Bronchial epithelial cell (primary cell): Measurements from ENCODE around the gene HDGF. TPM values are rescaled to one million over a fixed set of nuclear protein-coding genes. Genes with fewer than 3 reads are reported as not detected.
A peak's percentile ranks its signal among the peaks of the same experiment; 100 is the strongest.

Experiments
- DNase-seq: peaks from one replicate; pipeline ENCODE4 v3.0.0-alpha.2; 2010; ENCODE audit warnings: low read depth
- FAIRE-seq: peaks from 2 replicates; lab custom pipeline; 2011; peaks lifted over from hg19 to GRCh38; lab: Jason Lieb, UNC
- H3K27me3 ChIP-seq: 2 replicates; pipeline ENCODE4 v1.5.1; 2011; ENCODE audit warnings: low read length; ENCODE audit not compliant: control insufficient read depth, insufficient read depth
- H3K36me3 ChIP-seq: 2 replicates; pipeline ENCODE4 v1.5.1; 2011; ENCODE audit warnings: low read length; ENCODE audit not compliant: control insufficient read depth, insufficient read depth
- H3K4me3 ChIP-seq: 2 replicates; pipeline ENCODE4 v1.5.1; 2011; ENCODE audit warnings: mild to moderate bottlenecking, low read depth, low read length, control low read depth
- total RNA-seq: library from RNA; depleted of rRNA; stranded (reverse); fragments of >200 nt; gene quantifications from 2 replicates; pipeline ENCODE4 v1.2.1, GENCODE V29; 2014
- TF ChIP-seq, protein P1 (sequence below): IDR thresholded peaks from 2 replicates; pipeline ENCODE4 v1.5.1; 2011; ENCODE audit warnings: mild to moderate bottlenecking, moderate library complexity, low read length, control low read depth, inconsistent platforms; ENCODE audit not compliant: insufficient read depth, severe bottlenecking

Gene HDGF
- total RNA-seq, 1 donor from 2014 or later: 163 TPM

DNA sequence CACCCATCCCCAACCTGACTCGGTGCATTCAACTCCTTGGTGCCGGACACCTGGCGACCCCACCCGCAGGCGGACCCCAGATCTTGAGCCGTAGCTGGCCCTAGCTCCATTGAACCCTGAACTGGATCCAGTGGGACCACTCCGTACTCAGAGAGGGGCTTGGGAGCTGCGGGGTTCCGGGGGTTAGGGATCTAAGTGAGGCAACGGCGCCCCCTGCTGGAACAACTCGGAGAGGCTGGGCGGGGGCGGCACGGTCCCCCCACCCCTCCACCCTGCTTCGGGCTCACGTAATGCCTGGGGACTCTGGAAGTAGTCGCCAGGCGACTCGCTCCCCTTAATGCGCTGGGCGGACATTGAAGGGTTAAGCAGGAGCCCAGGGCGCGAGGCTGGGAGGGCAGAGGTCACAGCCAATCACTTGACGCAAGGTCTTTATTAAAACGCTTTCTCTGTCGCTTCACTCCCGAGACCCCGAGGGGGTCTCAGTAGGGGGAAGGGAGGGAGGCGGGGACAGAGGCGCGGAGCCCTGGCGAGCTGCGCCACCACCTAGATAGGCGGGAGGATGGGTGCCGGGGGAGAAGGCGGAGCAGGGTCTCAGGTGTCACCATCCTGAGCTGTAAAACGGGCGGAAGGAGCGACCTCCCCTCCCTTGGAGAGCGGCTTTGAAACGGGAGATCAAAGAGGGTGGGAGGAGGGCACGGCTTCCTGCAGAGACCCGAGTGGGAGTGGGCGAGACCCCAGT is 45.4 kb downstream of the HDGF start:
- no peaks in the 10 kb centered on the region for H3K27me3 ChIP-seq
- H3K4me3 ChIP-seq: peak overlapping the region; percentile 60
- H3K36me3 ChIP-seq: peaks cover 5% of the 10 kb centered on the region
- TF ChIP-seq, protein P1, sequence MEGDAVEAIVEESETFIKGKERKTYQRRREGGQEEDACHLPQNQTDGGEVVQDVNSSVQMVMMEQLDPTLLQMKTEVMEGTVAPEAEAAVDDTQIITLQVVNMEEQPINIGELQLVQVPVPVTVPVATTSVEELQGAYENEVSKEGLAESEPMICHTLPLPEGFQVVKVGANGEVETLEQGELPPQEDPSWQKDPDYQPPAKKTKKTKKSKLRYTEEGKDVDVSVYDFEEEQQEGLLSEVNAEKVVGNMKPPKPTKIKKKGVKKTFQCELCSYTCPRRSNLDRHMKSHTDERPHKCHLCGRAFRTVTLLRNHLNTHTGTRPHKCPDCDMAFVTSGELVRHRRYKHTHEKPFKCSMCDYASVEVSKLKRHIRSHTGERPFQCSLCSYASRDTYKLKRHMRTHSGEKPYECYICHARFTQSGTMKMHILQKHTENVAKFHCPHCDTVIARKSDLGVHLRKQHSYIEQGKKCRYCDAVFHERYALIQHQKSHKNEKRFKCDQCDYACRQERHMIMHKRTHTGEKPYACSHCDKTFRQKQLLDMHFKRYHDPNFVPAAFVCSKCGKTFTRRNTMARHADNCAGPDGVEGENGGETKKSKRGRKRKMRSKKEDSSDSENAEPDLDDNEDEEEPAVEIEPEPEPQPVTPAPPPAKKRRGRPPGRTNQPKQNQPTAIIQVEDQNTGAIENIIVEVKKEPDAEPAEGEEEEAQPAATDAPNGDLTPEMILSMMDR: peak; percentile 85
- FAIRE-seq: no peak
- no peak for DNase-seq

DNA sequence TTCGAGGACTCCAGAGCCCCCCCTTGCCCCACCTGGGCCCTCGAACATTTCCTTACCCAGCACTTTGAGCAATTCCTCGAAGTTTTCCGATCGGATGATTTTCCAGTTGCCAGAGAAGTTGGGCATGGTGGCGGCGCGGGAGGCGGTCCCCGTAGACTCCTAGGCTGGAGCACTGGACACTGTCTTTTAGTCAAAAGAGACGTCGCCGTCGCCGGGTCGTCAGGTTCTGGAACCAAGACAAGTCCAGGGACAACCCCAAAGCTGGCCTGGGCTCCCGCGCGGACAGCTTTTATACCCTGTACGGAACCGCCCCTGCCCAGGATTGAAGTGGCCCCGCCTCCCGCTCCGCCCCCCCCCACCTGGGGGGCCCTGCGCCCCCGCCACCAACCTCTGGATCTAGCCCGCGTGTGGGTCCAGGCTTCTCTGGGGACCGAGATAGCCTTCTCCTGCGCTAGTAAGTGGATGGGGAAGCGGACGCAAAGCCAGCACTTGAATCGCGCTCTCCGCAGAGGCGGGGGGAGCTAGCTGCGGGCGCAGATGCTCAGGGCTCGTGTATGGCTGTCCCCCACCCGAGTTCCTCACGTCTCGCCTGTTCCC is 46.1 kb downstream of the HDGF start, which contains the start of gene CRABP2:
Gene CRABP2, minus strand, starts transcription at position 263 of the 597 bp plus-strand sequence. Its CDS starts 137 bp downstream, at position 126.
- Histone ChIP-seq H3K36me3 (peaks cover 11% of the 10 kb centered on the region), H3K4me3 (peak within 1 kb of the TSS; percentile 60), H3K27me3 (no peaks in the 10 kb centered on the region)
- FAIRE-seq (no peak), DNase-seq (no peak)
- TF ChIP-seq, protein P1: no peak

DNA sequence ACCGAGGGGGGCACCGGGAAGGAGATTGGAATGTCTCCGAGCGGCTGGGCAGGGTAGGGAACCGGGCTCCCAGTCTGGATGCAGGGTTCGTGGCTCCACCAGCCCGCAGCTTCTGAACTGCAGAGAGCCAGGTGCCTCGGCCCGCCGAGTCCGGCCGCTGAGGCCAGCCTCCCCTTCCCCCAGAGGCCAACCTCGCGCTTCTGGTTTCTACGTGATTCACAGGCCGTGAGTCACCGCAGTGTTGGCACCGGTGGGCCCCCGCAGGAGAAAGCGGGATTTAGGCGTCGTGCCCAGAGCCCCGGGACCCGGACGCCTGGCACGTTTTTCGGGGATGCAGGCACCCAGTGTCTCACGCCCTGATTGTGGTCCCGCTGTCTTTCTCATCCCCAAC is 46.5 kb downstream of the HDGF start:
- H3K27me3 ChIP-seq: no peaks in the 10 kb centered on the region
- H3K36me3 ChIP-seq: peaks cover 15% of the 10 kb centered on the region
- FAIRE-seq (no peak), DNase-seq (peak; percentile 73)
- TF ChIP-seq, protein P1: no peak
- peak overlapping the region; percentile 60 for H3K4me3 ChIP-seq

DNA sequence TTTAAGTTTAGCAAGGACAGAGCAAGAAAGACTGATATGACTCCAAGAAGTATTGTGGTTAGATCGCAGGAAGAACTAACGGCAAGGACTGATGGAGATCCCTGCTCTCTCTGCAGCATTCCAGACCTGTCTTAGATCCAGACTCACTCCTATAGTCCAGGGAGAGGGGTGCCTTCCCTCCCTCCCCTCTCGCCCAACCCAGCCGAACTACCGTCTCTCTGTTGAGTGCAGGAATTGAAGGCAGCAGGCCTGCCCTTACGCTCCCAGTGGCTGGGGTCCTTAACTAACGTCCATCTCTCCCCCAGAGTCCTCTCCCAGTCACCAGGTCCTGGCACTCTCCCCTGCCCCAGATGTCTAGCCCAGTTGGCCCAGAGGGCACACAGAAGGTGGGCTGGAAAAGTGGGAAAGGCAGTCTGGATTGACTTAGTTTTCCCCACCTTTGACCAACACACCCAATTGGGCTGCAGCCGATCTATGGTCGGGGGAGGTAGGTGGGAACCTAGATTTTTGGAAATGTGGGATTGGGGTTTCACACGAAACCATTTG is 47.2 kb downstream of the HDGF start:
- FAIRE-seq (no peak), DNase-seq (no peak)
- TF ChIP-seq, protein P1: no peak
- Histone ChIP-seq H3K4me3 (peak overlapping the region; percentile 60), H3K27me3 (no peaks in the 10 kb centered on the region), H3K36me3 (peaks cover 17% of the 10 kb centered on the region)

DNA sequence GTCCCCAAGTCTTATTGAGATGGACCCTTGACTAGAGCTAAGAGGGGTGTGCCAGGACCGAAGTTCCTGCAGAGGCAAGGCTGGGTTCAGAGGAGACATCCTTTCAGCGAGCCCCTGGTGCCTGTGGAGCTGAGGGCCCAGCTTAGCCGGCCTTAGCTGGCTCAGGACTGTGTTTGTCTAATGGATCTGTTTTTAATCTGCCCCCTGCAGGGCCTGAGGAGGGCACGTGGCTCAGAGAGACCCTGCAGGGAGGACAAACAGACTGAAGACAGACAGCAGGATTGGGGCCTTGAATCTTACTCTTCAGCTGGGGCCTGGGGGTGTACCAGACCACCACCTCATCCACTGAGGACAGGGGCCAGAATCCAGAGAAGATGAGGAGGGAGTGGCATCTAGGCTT is 47.7 kb downstream of the HDGF start:
- peak overlapping the region; percentile 60 for H3K4me3 ChIP-seq
- FAIRE-seq (no peak), DNase-seq (no peak)
- TF ChIP-seq, protein P1: no peak
- H3K27me3 ChIP-seq: no peaks in the 10 kb centered on the region
- H3K36me3 ChIP-seq: peaks cover 21% of the 10 kb centered on the region
